GM23338 (cell line): ENCODE data around the gene CCDC73. TPM values are rescaled to one million over a fixed set of nuclear protein-coding genes. Genes with fewer than 3 reads are reported as not detected.

ENCODE experiments used
- ATAC-seq: fragments of 200-7000 bp; cut with Tn5 transposase; 3 replicates; pipeline ENCODE4 v1.9.1; 2020
- DNase-seq: peaks from one replicate; pipeline ENCODE4 v3.0.0-alpha.2; 2015; ENCODE audit warnings: low spot score
- H2AFZ ChIP-seq: fragments of 200-600 bp; sonication (generic); 2 replicates; pipeline ENCODE4 v1.8.0; 2016; ENCODE audit warnings: antibody characterized with exemption, mild to moderate bottlenecking, moderate library complexity
- H3F3A ChIP-seq: fragments of 200-600 bp; sonication (generic); replicated peaks from 2 replicates; pipeline ENCODE4 v1.8.0; 2017; ENCODE audit warnings: antibody characterized with exemption, mixed run types, low read depth
- H3K27ac ChIP-seq: fragments of 200-600 bp; sonication (generic); 2 replicates; pipeline ENCODE4 v1.6.1; 2016; ENCODE audit warnings: low read depth
- H3K27me3 ChIP-seq: fragments of 200-600 bp; sonication (generic); 2 replicates; pipeline ENCODE4 v1.8.0; 2016; ENCODE audit warnings: mild to moderate bottlenecking, mixed run types, moderate library complexity; ENCODE audit not compliant: insufficient read depth
- H3K36me3 ChIP-seq: fragments of 200-600 bp; sonication (generic); 2 replicates; pipeline ENCODE4 v1.8.0; 2016; ENCODE audit warnings: mild to moderate bottlenecking; ENCODE audit not compliant: insufficient read depth
- H3K4me1 ChIP-seq: fragments of 200-600 bp; sonication (generic); 2 replicates; pipeline ENCODE4 v1.8.0; 2016; ENCODE audit warnings: mild to moderate bottlenecking, moderate library complexity; ENCODE audit not compliant: insufficient read depth
- H3K4me2 ChIP-seq: fragments of 200-600 bp; sonication (generic); 2 replicates; pipeline ENCODE4 v1.7.1; 2017; ENCODE audit warnings: mixed run types
- H3K4me3 ChIP-seq: fragments of 200-600 bp; sonication (generic); 2 replicates; pipeline ENCODE4 v1.6.1; 2016; ENCODE audit warnings: mixed run types
- H3K79me2 ChIP-seq: fragments of 200-600 bp; sonication (generic); replicated peaks from 2 replicates; pipeline ENCODE4 v1.8.0; 2017; ENCODE audit warnings: mild to moderate bottlenecking; ENCODE audit not compliant: insufficient read depth
- H3K9me2 ChIP-seq: fragments of 200-600 bp; sonication (generic); 2 replicates; pipeline ENCODE4 v1.8.0; 2017; ENCODE audit not compliant: insufficient read depth
- H4K20me1 ChIP-seq: fragments of 200-600 bp; sonication (generic); replicated peaks from 2 replicates; pipeline ENCODE4 v1.8.0; 2017; ENCODE audit warnings: mild to moderate bottlenecking; ENCODE audit not compliant: insufficient read depth
- H3K27ac Mint-ChIP-seq: 2 replicates; pipeline ENCODE4 v1.8.0; 2020; ENCODE audit warnings: inconsistent platforms, mild to moderate bottlenecking, moderate library complexity, mixed read lengths
- H3K27me3 Mint-ChIP-seq: 3 replicates; pipeline ENCODE4 v1.8.0; 2022; ENCODE audit warnings: low read depth, mild to moderate bottlenecking, moderate library complexity, mixed read lengths, inconsistent platforms; ENCODE audit not compliant: insufficient read depth, poor library complexity
- H3K36me3 Mint-ChIP-seq: 3 replicates; pipeline ENCODE4 v1.8.0; 2021; ENCODE audit warnings: low read depth, mild to moderate bottlenecking, inconsistent platforms, moderate library complexity, mixed read lengths
- H3K4me1 Mint-ChIP-seq: 3 replicates; pipeline ENCODE4 v1.8.0; 2020; ENCODE audit warnings: mild to moderate bottlenecking, inconsistent platforms, mixed read lengths
- H3K4me3 Mint-ChIP-seq: 3 replicates; pipeline ENCODE4 v1.8.0; 2021; ENCODE audit warnings: moderate library complexity, mild to moderate bottlenecking, inconsistent platforms, mixed read lengths
- H3K9me3 Mint-ChIP-seq: 3 replicates; pipeline ENCODE4 v1.8.0; 2020; ENCODE audit warnings: moderate library complexity, mild to moderate bottlenecking, inconsistent platforms, mixed read lengths
- CREB1 ChIP-seq: fragments of 250-450 bp; sonication (Bioruptor Pico); IDR thresholded peaks from 2 replicates; pipeline ENCODE4 v1.5.0; 2020; ENCODE audit warnings: low read depth, mild to moderate bottlenecking, moderate library complexity
- EZH2 ChIP-seq: fragments of 200-600 bp; sonication (generic); IDR thresholded peaks from one replicate; pipeline ENCODE4 v1.8.0; 2017; ENCODE audit warnings: antibody characterized with exemption, mild to moderate bottlenecking, low read depth; ENCODE audit not compliant: unreplicated experiment
- EZH2phosphoT487 ChIP-seq: fragments of 200-600 bp; sonication (generic); IDR thresholded peaks from one replicate; pipeline ENCODE4 v1.8.1; 2018; ENCODE audit warnings: antibody characterized with exemption; ENCODE audit not compliant: unreplicated experiment
- JUNB ChIP-seq: IDR thresholded peaks from one replicate; pipeline ENCODE4 v1.6.1; 2016; ENCODE audit warnings: antibody characterized with exemption; ENCODE audit not compliant: unreplicated experiment
- NANOG ChIP-seq: IDR thresholded peaks from 2 replicates; pipeline ENCODE4 v1.6.1; 2016; ENCODE audit warnings: antibody characterized with exemption, borderline replicate concordance
- STAT1 ChIP-seq: IDR thresholded peaks from one replicate; pipeline ENCODE4 v1.6.1; 2016; ENCODE audit warnings: antibody characterized with exemption; ENCODE audit not compliant: unreplicated experiment
- ZNF114 ChIP-seq: fragments of 250-450 bp; sonication (Bioruptor Pico); IDR thresholded peaks from 2 replicates; pipeline ENCODE4 v1.5.0; 2020; ENCODE audit warnings: mild to moderate bottlenecking, moderate library complexity
- ZNF331 ChIP-seq: fragments of 250-450 bp; sonication (Bioruptor Pico); IDR thresholded peaks from 2 replicates; pipeline ENCODE4 v1.5.0; 2020; ENCODE audit warnings: low read depth, mild to moderate bottlenecking, moderate library complexity
- polyA plus RNA-seq: library from polyadenylated mRNA; unstranded; fragments of >200 nt; fragmentation: Nextera tagmentation; extraction: Ambion mirVana; gene quantifications from 2 replicates; pipeline ENCODE4 v1.2.1, GENCODE V29; 2016
- total RNA-seq: library from RNA; depleted of rRNA; stranded (reverse); fragments of >200 nt; shearing (Covaris generic); gene quantifications from 2 replicates; pipeline ENCODE4 v1.2.3, GENCODE V29; 2014
- TF ChIP-seq, protein P1 (sequence below): IDR thresholded peaks from 2 replicates; pipeline ENCODE4 v1.6.1; 2016; ENCODE audit warnings: antibody characterized with exemption
- TF ChIP-seq, protein P2 (sequence below), 2 experiments: fragments of 200-600 bp in 1 of 2; sonication (generic) in 1 of 2; conservative IDR thresholded peaks; 2 replicates each; pipeline versions ENCODE4 v1.5.1 to v1.6.1; 2016 to 2017; ENCODE audit warnings: antibody characterized with exemption in 2 of 2, low read depth in 2 of 2, mild to moderate bottlenecking in 2 of 2, moderate library complexity in 1 of 2
- TF ChIP-seq, protein P3 (sequence below): IDR thresholded peaks from one replicate; pipeline ENCODE4 v1.6.1; 2018; ENCODE audit warnings: antibody characterized with exemption; ENCODE audit not compliant: unreplicated experiment

Gene CCDC73
- total and polyA plus RNA-seq, 2 experiments from 2014 or later, result 0.06 TPM; not detected in 1

- H3K36me3 Mint-ChIP-seq, result peaks cover 3% of the 10 kb centered on the region; the same call in 2 of the 3 replicates
These were observed 43.1 kb downstream of the CCDC73 start for GRCh38 chr11:32751381-32751780.

DNA sequence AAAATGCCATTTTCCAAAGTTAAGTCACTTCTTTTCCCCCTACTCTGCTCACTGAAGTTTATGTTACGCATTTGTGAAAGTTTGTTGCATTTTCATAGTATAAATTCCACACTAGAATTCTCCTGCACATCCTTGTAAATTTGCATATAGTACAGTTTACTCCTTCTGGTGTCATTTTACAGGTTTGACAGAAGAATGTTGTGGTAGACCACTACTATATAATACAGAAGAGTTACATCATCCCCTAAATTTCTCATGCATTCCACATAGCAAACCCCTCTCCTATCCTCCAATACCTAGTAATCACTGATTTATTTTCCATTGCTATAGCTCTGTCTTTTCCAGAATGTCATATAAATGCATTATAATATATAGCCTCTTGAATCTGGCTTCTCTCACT lies 64.5 kb downstream of the CCDC73 start:
- peaks cover 5% of the 10 kb centered on the region; the same call in 1 of the 3 replicates for H3K36me3 Mint-ChIP-seq
- no peak for DNase-seq
- Histone ChIP-seq H3K4me3 (no peak overlapping the region), H3K27ac (no peak overlapping the region), H4K20me1 (no peaks in the 10 kb centered on the region), H3K9me2 (no peaks in the 10 kb centered on the region), H3K27me3 (no peaks in the 10 kb centered on the region), H2AFZ (no peak overlapping the region), H3K36me3 (no peaks in the 10 kb centered on the region), H3K79me2 (no peaks in the 10 kb centered on the region), H3K4me1 (no peaks in the 10 kb centered on the region), H3F3A (no peaks in the 10 kb centered on the region), H3K4me2 (no peak overlapping the region)
- H3K9me3 Mint-ChIP-seq, result peaks cover 26% of the 10 kb centered on the region
- H3K4me3 Mint-ChIP-seq, result no peak overlapping the region
- H3K27ac Mint-ChIP-seq, result no peak overlapping the region
- peaks cover 2% of the 10 kb centered on the region for H3K27me3 Mint-ChIP-seq
- no peak for ATAC-seq
- no peaks in the 10 kb centered on the region for H3K4me1 Mint-ChIP-seq
- TF ChIP-seq JUNB (no peak), EZH2phosphoT487 (no peak), CREB1 (no peak), NANOG (no peak), EZH2 (no peak), ZNF331 (no peak), STAT1 (no peak), ZNF114 (no peak)
- TF ChIP-seq, protein P1, sequence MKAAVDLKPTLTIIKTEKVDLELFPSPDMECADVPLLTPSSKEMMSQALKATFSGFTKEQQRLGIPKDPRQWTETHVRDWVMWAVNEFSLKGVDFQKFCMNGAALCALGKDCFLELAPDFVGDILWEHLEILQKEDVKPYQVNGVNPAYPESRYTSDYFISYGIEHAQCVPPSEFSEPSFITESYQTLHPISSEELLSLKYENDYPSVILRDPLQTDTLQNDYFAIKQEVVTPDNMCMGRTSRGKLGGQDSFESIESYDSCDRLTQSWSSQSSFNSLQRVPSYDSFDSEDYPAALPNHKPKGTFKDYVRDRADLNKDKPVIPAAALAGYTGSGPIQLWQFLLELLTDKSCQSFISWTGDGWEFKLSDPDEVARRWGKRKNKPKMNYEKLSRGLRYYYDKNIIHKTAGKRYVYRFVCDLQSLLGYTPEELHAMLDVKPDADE, result no peak
- TF ChIP-seq, protein P2, sequence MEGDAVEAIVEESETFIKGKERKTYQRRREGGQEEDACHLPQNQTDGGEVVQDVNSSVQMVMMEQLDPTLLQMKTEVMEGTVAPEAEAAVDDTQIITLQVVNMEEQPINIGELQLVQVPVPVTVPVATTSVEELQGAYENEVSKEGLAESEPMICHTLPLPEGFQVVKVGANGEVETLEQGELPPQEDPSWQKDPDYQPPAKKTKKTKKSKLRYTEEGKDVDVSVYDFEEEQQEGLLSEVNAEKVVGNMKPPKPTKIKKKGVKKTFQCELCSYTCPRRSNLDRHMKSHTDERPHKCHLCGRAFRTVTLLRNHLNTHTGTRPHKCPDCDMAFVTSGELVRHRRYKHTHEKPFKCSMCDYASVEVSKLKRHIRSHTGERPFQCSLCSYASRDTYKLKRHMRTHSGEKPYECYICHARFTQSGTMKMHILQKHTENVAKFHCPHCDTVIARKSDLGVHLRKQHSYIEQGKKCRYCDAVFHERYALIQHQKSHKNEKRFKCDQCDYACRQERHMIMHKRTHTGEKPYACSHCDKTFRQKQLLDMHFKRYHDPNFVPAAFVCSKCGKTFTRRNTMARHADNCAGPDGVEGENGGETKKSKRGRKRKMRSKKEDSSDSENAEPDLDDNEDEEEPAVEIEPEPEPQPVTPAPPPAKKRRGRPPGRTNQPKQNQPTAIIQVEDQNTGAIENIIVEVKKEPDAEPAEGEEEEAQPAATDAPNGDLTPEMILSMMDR (conservative IDR thresholded peaks at IDR 0.05; ENCODE audit: low read depth in 2 of 2), result no peak
- TF ChIP-seq, protein P3, sequence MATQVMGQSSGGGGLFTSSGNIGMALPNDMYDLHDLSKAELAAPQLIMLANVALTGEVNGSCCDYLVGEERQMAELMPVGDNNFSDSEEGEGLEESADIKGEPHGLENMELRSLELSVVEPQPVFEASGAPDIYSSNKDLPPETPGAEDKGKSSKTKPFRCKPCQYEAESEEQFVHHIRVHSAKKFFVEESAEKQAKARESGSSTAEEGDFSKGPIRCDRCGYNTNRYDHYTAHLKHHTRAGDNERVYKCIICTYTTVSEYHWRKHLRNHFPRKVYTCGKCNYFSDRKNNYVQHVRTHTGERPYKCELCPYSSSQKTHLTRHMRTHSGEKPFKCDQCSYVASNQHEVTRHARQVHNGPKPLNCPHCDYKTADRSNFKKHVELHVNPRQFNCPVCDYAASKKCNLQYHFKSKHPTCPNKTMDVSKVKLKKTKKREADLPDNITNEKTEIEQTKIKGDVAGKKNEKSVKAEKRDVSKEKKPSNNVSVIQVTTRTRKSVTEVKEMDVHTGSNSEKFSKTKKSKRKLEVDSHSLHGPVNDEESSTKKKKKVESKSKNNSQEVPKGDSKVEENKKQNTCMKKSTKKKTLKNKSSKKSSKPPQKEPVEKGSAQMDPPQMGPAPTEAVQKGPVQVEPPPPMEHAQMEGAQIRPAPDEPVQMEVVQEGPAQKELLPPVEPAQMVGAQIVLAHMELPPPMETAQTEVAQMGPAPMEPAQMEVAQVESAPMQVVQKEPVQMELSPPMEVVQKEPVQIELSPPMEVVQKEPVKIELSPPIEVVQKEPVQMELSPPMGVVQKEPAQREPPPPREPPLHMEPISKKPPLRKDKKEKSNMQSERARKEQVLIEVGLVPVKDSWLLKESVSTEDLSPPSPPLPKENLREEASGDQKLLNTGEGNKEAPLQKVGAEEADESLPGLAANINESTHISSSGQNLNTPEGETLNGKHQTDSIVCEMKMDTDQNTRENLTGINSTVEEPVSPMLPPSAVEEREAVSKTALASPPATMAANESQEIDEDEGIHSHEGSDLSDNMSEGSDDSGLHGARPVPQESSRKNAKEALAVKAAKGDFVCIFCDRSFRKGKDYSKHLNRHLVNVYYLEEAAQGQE, result no peak

More at GRCh38 chr11:32751381-32751780, 43.1 kb downstream of the CCDC73 start:
- Histone ChIP-seq H4K20me1 (no peaks in the 10 kb centered on the region), H3K4me3 (no peak overlapping the region), H3K4me2 (no peak overlapping the region), H3K36me3 (no peaks in the 10 kb centered on the region), H3F3A (no peaks in the 10 kb centered on the region), H3K27ac (no peak overlapping the region), H3K4me1 (no peaks in the 10 kb centered on the region), H3K9me2 (no peaks in the 10 kb centered on the region), H3K79me2 (no peaks in the 10 kb centered on the region), H2AFZ (no peak overlapping the region; the same call in 1 of the 2 replicates), H3K27me3 (no peaks in the 10 kb centered on the region)
- no peak for TF ChIP-seq NANOG
- TF ChIP-seq, protein P2 (conservative IDR thresholded peaks at IDR 0.05; ENCODE audit: low read depth in 2 of 2), result peak; percentile 37 to 49; a peak in 2 of 4 replicates
- peak; percentile 37 for DNase-seq
- no peak overlapping the region for H3K4me3 Mint-ChIP-seq
- no peak overlapping the region for H3K27ac Mint-ChIP-seq
- peaks cover 16% of the 10 kb centered on the region; the same call in 2 of the 3 replicates for H3K9me3 Mint-ChIP-seq
- H3K27me3 Mint-ChIP-seq, result peaks cover 8% of the 10 kb centered on the region
- H3K4me1 Mint-ChIP-seq, result no peaks in the 10 kb centered on the region
- peak; percentile 81 for ATAC-seq
